ENCODE measurements around the gene EPHA6. TPM values are rescaled to one million over a fixed set of nuclear protein-coding genes. Genes with fewer than 3 reads are reported as not detected.

The EPHA6 gene
- total RNA-seq, 1 donor from 2014 or later = 0.11 TPM

GRCh38 chr3:97228966-97229365, 414.6 kb downstream of the EPHA6 start:
- H3K27ac ChIP-seq = no peak overlapping the region
- no peak overlapping the region for H3K4me3 Mint-ChIP-seq
- no peaks in the 10 kb centered on the region for H3F3A ChIP-seq (ENCODE audit: low read depth)
- H3K9me3 Mint-ChIP-seq = no peaks in the 10 kb centered on the region
- no peaks in the 10 kb centered on the region for H3K36me3 Mint-ChIP-seq
- no peaks in the 10 kb centered on the region for H3K9me3 ChIP-seq (ENCODE audit: low read depth)
- peaks cover 2% of the 10 kb centered on the region for H3K27me3 Mint-ChIP-seq (ENCODE audit: insufficient read depth, low read depth)
- H3K36me3 ChIP-seq = no peaks in the 10 kb centered on the region
- H3K4me1 ChIP-seq = no peaks in the 10 kb centered on the region
- H3K79me2 ChIP-seq (ENCODE audit: low read depth) = no peaks in the 10 kb centered on the region
- H3K27me3 ChIP-seq = no peaks in the 10 kb centered on the region
- no peaks in the 10 kb centered on the region for H4K20me1 ChIP-seq (ENCODE audit: low read depth)
- H3K4me3 ChIP-seq = no peak overlapping the region
- H2AFZ ChIP-seq (replicated peaks) = no peak overlapping the region
- no peak for TF ChIP-seq EZH2 (IDR thresholded peaks at IDR 0.05)
- no peak overlapping the region for H3K4me2 ChIP-seq
- H3K27ac Mint-ChIP-seq = no peak overlapping the region
- no peak for DNase-seq (ENCODE audit: low spot score)
- H3K4me1 Mint-ChIP-seq = no peaks in the 10 kb centered on the region
- H3K9ac ChIP-seq = no peak overlapping the region

- TF ChIP-seq EZH2 (IDR thresholded peaks at IDR 0.05) (no peak), CTCF (IDR thresholded peaks at IDR 0.05) (no peak), EZH2phosphoT487 (IDR thresholded peaks at IDR 0.05) (no peak)
- no peaks in the 10 kb centered on the region for H3K36me3 ChIP-seq
- H3K4me1 Mint-ChIP-seq = no peaks in the 10 kb centered on the region
- peaks cover 2% of the 10 kb centered on the region for H3K27me3 Mint-ChIP-seq (ENCODE audit: insufficient read depth, low read depth)
- H3K36me3 Mint-ChIP-seq = no peaks in the 10 kb centered on the region
- H3K27me3 ChIP-seq = no peaks in the 10 kb centered on the region
- H3K27ac ChIP-seq = no peak overlapping the region
- no peaks in the 10 kb centered on the region for H3K79me2 ChIP-seq (ENCODE audit: low read depth)
- H3K9ac ChIP-seq = no peak overlapping the region
- H3F3A ChIP-seq (ENCODE audit: low read depth) = no peaks in the 10 kb centered on the region
- H2AFZ ChIP-seq (replicated peaks) = no peak overlapping the region
- H3K4me3 Mint-ChIP-seq = no peak overlapping the region
- no peaks in the 10 kb centered on the region for H4K20me1 ChIP-seq (ENCODE audit: low read depth)
- H3K4me1 ChIP-seq = no peaks in the 10 kb centered on the region
- no peak overlapping the region for H3K4me3 ChIP-seq
- H3K9me3 ChIP-seq (ENCODE audit: low read depth) = no peaks in the 10 kb centered on the region
- no peak for DNase-seq (ENCODE audit: low spot score)
- no peak overlapping the region for H3K27ac Mint-ChIP-seq
- H3K9me3 Mint-ChIP-seq = no peaks in the 10 kb centered on the region
- no peak overlapping the region for H3K4me2 ChIP-seq
Measured at GRCh38 chr3:97230486-97230885, 416.1 kb downstream of the EPHA6 start.

DNA sequence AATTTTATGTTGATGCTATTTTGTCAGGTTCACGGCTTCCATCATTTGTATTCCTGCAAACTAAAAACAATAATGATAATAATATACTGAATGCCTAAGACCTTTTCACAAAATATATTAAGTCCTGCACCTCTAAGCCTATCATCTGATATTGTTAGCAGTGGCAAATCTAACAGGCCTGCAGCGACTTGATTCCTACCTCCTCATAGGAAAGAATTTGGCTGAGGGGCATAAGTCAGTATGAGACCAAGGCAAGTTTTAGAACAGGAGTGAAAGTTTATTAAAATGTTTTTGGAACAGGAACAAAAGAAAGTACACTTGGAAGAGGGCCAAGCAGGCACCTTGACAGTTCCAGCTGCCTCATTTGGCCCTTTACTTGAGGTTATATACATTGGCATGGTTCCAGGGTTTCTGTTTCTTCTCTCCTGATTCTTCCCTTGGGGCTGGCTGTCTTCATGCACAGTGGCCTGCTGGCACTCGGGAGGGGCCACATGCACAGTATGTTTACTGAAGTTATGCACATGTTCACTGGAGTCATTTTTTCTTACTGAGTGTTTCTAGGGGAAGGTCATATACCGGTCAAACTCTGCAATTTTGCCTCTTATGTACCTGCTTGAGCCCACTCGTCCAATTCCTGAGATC, 418.1 kb downstream of the EPHA6 start:
- H3K4me2 ChIP-seq = no peak overlapping the region
- H3K9ac ChIP-seq = no peak overlapping the region
- Mint-ChIP-seq H3K27ac (no peak overlapping the region), H3K27me3 (ENCODE audit: insufficient read depth, low read depth) (peaks cover 2% of the 10 kb centered on the region), H3K9me3 (no peaks in the 10 kb centered on the region), H3K4me3 (no peak overlapping the region), H3K4me1 (no peaks in the 10 kb centered on the region), H3K36me3 (no peaks in the 10 kb centered on the region)
- H3K79me2 ChIP-seq (ENCODE audit: low read depth) = no peaks in the 10 kb centered on the region
- no peak overlapping the region for H3K4me3 ChIP-seq
- no peaks in the 10 kb centered on the region for H3K27me3 ChIP-seq
- H4K20me1 ChIP-seq (ENCODE audit: low read depth) = no peaks in the 10 kb centered on the region
- H3K9me3 ChIP-seq (ENCODE audit: low read depth) = no peaks in the 10 kb centered on the region
- TF ChIP-seq EZH2 (IDR thresholded peaks at IDR 0.05) (no peak), EZH2phosphoT487 (IDR thresholded peaks at IDR 0.05) (no peak), CTCF (IDR thresholded peaks at IDR 0.05) (no peak)
- no peak overlapping the region for H3K27ac ChIP-seq
- H3K36me3 ChIP-seq = no peaks in the 10 kb centered on the region
- no peaks in the 10 kb centered on the region for H3K4me1 ChIP-seq
- H2AFZ ChIP-seq (replicated peaks) = no peak overlapping the region
- H3F3A ChIP-seq (ENCODE audit: low read depth) = no peaks in the 10 kb centered on the region
- no peak for DNase-seq (ENCODE audit: low spot score)

DNA sequence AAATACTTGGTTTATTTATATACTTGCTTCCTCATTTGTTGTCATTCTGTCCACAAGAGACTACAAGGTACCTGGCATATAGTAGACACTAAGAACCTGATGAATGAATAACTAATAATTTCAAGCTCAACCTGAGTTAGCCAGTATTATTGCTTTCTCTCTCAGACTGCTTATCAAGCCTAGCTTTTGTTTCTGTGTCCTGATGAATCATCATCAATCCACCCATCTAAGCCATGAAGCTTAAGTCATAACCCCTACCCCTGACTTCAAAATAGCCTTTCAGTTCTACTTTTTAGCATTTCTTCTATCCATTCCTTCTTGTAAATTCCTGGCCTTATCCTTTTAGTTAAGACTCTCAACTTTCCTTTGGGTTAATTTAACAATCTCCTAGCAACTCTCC, 420.8 kb downstream of the EPHA6 start:
- Mint-ChIP-seq H3K27me3 (ENCODE audit: insufficient read depth, low read depth) (no peaks in the 10 kb centered on the region), H3K36me3 (no peaks in the 10 kb centered on the region), H3K4me1 (no peaks in the 10 kb centered on the region), H3K27ac (no peak overlapping the region), H3K9me3 (no peaks in the 10 kb centered on the region), H3K4me3 (no peak overlapping the region)
- Histone ChIP-seq H3K4me1 (no peaks in the 10 kb centered on the region), H3K79me2 (ENCODE audit: low read depth) (no peaks in the 10 kb centered on the region), H3K9me3 (ENCODE audit: low read depth) (no peaks in the 10 kb centered on the region), H2AFZ (replicated peaks) (no peak overlapping the region), H3K4me2 (no peak overlapping the region), H3K4me3 (no peak overlapping the region), H3F3A (ENCODE audit: low read depth) (no peaks in the 10 kb centered on the region), H3K9ac (no peak overlapping the region), H3K36me3 (no peaks in the 10 kb centered on the region), H3K27ac (no peak overlapping the region), H4K20me1 (ENCODE audit: low read depth) (no peaks in the 10 kb centered on the region), H3K27me3 (no peaks in the 10 kb centered on the region)
- no peak for DNase-seq (ENCODE audit: low spot score)
- TF ChIP-seq CTCF (IDR thresholded peaks at IDR 0.05) (no peak), EZH2phosphoT487 (IDR thresholded peaks at IDR 0.05) (no peak), EZH2 (IDR thresholded peaks at IDR 0.05) (no peak)

All from neural progenitor cell (in vitro differentiated cells).